HG03039 (cell line): ENCODE data around the gene ANKRD44.

Experiments used
- ATAC-seq: cut with Tn5 transposase; IDR thresholded peaks from one replicate; pipeline ENCODE4 v1.9.1; 2021; ENCODE audit warnings: mild to moderate bottlenecking, moderate library complexity; ENCODE audit not compliant: unreplicated experiment

ANKRD44 gene

GRCh38 chr2:197001921-197002320, 308.7 kb downstream of the ANKRD44 start:
- no peak for ATAC-seq

GRCh38 chr2:196995757-196996314, 314.7 kb downstream of the ANKRD44 start:
- no peak for ATAC-seq

GRCh38 chr2:196994764-196995163, 315.8 kb downstream of the ANKRD44 start:
- no peak for ATAC-seq

- no peak for ATAC-seq
Observed at GRCh38 chr2:196993617-196994016, 317.0 kb downstream of the ANKRD44 start.

GRCh38 chr2:196992466-196992865, 318.1 kb downstream of the ANKRD44 start:
- no peak for ATAC-seq

- ATAC-seq = no peak
Observed at GRCh38 chr2:196990788-196991461, 319.7 kb downstream of the ANKRD44 start.

GRCh38 chr2:196990092-196990491, 320.5 kb downstream of the ANKRD44 start:
- ATAC-seq = no peak

- no peak for ATAC-seq
Observed at GRCh38 chr2:196989496-196989895, 321.1 kb downstream of the ANKRD44 start.

GRCh38 chr2:196988639-196989038, 321.9 kb downstream of the ANKRD44 start:
- ATAC-seq = no peak

- peak; percentile 88 for ATAC-seq
Observed at GRCh38 chr2:196987649-196988364, 322.8 kb downstream of the ANKRD44 start.

- no peak for ATAC-seq
Observed at GRCh38 chr2:196987298-196987648, 323.3 kb downstream of the ANKRD44 start.

GRCh38 chr2:196985511-196986183, 324.9 kb downstream of the ANKRD44 start:
- ATAC-seq = no peak

GRCh38 chr2:196984903-196985302, 325.7 kb downstream of the ANKRD44 start:
- ATAC-seq = no peak

- ATAC-seq = no peak
Observed at GRCh38 chr2:196983934-196984333, 326.6 kb downstream of the ANKRD44 start.

GRCh38 chr2:196980473-196980872, 330.1 kb downstream of the ANKRD44 start:
- ATAC-seq = no peak

GRCh38 chr2:196980001-196980400, 330.6 kb downstream of the ANKRD44 start:
- ATAC-seq = no peak

- no peak for ATAC-seq
Observed at GRCh38 chr2:196977507-196977906, 333.1 kb downstream of the ANKRD44 start.

- no peak for ATAC-seq
Observed at GRCh38 chr2:196974970-196975369, 335.6 kb downstream of the ANKRD44 start.

- ATAC-seq = no peak
Observed at GRCh38 chr2:196971574-196972279, 338.9 kb downstream of the ANKRD44 start.

GRCh38 chr2:196970099-196970498, 340.5 kb downstream of the ANKRD44 start:
- no peak for ATAC-seq

- no peak for ATAC-seq
Observed at GRCh38 chr2:196968516-196968915, 342.1 kb downstream of the ANKRD44 start.
